ENCODE measurements around the gene INIP.

INIP gene

DNA sequence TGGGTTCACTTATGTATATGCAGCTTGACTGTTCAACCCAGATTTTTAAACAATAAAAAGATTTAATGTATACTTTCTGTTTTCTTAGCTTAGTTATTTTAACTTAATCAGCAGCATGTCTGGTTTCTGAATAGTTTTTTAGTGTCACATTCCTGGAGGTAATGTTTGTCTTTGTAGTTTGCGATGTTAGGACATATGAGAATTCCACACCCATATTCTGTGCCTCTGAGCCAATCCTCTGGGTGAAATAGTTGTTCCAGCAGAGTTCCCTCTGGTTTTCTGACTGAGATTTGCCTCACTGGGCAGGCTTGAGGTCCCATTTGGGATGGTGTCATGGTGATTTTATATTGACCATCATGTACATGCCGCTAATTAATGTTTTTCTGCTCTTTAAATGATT lies 48.6 kb downstream of the INIP start:
- DNase-seq: no peak

DNA sequence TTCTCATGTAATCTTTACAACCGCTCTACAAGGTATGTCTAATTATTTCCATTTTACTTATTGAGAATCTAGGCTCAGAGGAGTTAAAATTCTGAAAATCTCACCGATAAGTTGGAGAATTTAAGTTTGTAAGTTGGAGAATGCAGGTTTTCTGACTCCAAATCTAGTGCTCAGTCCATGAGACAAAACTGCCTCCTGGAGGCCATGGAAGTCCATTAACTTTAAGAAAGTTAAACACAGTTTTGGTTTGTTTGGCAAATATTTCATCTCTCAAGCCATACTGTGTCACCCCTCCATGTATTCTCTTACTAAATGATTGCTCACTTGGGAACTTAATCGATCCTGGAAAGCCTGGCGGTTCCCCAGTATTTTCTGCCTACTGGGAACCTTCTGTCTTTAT lies 52.6 kb downstream of the INIP start:
- DNase-seq: no peak

DNA sequence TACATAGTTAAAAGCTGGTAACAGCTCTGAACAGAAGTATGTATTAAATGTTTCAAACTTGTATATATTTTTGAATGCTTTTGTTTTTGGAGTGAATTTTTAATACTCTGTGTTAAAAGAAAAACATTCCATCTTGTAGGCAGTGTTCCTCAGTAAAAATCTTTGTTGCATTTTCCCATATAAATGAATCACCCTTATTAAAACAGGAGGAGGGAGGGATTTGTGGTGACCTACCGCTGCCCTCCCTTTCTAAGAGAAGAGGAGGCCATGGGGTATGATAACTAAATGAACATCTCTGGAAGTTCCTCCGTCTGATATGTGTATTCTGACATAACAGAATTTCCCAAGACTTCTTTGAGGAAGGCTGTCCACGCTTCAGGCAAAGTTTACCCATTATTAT lies 53.4 kb downstream of the INIP start:
- no peak for DNase-seq

DNA sequence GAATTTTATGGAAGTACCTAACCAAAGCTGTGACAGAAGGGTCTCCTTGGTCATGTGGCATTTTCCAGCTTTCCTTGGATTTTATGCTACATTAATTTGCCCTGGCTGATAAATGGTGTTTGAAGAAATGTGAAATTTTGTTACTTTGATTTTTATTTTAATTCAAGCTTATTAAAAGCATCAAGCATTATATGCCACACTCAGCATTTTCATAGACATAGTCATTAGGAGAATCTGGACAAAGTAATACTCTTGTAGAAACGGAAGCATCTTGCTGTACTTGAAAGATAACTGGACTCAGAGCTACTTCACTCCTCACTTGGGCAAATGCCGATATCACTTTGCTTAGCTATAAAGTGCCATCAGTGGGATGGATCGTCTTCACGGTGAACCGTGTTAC lies 54.2 kb downstream of the INIP start:
- no peak for DNase-seq

DNA sequence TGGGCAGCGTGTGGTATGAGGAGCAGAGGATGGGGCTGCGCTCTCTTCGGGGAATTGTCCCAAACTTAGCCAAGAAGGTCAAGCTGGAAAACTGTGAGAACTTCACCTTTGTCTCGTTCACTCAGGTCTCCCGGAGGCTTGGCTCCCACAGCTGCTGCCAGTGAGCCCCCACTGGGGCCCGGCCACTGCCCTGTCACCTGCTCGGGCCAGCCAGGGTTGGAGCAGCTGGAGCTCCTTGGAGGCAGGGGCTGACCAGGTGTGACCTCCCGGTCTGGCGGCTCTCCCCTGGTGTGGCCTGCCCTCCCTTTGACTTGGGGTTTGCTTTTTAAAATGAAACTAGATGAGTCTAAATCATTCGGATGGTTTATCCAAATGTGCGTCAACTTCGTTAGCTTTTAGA lies 58.0 kb downstream of the INIP start:
- no peak for DNase-seq

DNA sequence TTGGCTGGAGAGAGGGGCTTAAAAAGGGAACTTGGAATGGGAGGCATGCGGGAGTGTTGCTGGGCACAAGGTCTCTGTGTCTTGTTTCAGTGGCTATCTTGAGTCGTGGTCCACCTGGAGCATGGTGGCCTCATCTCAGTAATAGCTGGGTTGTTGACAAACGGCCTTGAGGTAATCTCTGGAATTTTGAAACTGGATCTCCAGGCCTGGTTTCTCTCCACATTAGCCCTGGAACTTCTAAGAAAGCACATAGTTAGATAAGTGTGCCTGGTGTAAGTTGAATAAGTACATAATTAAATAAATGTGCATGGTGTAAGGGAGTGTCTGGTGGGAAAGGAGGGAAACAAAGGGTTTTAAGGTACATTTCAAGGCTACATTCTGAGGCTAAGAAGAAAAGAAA lies 62.2 kb downstream of the INIP start:
- DNase-seq: no peak

DNA sequence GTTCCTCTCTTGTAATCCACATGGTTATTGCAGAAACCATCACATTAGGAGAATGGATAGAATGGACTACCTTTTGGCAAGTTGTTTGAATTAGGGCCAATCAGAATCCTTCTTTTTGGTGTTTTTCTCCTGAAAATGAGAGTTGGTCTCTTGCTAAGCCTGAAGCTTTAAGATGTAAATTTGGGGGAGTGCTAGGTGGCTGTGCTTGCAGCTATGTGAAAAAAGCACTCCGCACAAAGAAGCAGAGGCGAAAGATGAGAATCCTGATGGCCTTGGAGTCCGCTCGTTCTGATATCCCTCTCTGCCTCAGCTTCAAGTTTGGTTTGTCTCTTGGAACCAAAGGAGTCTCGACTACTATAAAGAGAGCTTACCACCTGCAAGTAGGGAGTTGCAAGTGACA lies 63.6 kb downstream of the INIP start:
- DNase-seq: no peak

DNA sequence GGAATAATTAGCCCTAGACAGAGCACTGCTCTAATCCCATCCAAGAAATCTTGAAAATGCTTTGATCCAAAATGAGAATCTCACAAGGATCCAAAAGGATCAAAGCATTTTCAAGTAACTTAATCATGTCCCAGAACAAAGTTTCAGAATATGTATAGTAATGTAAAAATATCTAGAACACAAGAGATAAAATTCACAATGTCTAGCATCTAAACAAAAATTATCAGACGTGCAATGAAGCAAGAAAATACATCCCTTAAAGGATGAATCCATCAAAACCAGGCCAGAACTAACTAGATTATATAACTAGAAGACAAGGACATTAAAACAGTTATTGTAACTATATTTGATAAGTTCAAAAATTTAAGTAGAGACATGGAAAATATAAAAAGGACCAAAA lies 69.3 kb downstream of the INIP start:
- DNase-seq: no peak

DNA sequence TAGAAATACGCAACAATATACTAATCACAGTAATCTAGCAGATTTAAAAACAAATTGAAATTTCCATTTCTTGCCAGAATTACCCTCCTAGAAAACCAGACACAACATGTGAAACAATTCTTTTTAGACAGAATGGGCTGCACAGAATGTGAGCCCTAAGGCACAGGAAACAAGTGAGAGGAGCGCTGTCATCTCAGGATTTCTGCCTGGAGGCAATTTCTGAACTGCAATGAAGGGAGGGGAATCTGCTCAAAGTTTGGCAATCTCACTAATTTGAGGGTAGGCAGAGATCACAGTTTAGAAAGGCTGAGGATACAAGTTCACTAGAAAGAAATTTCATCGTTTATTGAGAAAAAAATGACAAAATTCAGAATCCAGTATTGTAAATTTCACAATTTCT lies 70.3 kb downstream of the INIP start:
- no peak for DNase-seq

DNA sequence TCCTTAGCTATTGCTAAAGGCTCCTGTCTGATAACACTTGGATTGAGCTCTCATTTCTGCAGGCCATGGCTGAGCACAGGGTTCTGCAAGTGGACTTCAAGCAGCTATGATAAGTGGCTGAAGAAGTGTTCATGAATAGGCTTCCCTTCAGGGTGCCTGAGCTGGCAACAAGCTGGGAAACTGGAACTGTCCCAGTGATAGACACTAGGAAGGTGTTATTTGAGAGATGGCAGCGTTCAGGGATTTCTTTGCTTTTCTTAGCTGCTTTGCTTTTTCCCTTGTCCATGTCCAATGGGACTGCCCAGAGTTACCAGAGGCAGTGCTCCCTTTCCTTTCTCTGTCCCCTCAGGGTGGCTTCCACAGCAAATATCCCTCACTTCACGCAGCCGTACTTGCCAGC lies 75.8 kb downstream of the INIP start:
- no peak for DNase-seq

DNA sequence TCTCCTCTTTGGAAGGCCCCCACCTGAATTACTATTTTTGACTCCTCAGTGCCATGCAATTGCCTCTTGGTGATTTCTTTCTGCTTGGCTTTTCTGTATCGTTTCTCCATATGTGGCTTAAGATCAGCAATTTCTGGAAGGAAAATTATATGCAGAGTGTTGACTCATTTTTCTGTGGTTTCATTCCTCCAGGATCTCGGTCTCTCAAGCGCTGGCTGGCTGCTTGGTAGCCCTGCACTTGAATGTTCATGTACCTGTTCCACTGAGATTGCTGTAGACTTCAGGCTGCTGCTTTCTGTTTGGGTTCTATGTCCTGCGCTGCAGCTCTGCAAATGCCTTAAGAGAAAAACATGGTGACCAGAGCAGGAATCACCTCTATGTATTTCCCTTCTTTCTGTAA lies 77.6 kb downstream of the INIP start:
- DNase-seq: no peak
